HG03565 (cell line): ENCODE results near the gene PRPF19.
"Not testable (repeated sequence)": the region's sequence is repeated elsewhere in the genome, so short reads cannot be mapped to it uniquely, and the experiment has no call there.

Experiments used
- ATAC-seq: cut with Tn5 transposase; IDR thresholded peaks from one replicate; pipeline ENCODE4 v1.9.1; 2021; ENCODE audit warnings: mild to moderate bottlenecking, moderate library complexity; ENCODE audit not compliant: unreplicated experiment

Gene PRPF19

DNA sequence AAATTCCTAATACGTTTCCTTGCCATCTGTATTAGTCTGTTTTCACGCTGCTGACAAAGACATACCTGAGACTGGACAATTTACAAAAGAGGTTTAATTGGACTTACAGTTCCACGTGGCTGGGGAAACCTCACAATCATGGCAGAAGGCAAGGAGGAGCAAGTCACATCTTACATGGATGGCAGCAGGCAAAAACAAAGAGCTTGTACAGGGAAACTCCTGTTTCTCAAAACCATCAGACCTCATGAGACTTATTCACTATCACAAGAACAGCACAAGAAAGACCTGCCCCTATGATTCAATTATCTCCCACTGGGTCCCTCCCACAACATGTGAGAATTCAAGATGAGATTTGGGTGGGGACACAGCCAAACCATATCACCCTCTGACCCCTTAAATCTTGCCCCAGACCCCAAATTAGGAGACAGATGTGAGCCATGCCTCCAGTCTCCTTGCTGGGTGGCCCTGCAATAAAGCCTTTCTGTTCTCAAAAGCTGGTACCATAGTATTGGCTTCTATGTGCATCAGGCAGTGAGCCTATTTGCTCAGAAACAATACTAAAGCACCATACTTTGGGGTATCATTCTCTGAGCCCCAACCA, 3.4 kb upstream of the PRPF19 start:
- ATAC-seq = not testable (repeated sequence)

DNA sequence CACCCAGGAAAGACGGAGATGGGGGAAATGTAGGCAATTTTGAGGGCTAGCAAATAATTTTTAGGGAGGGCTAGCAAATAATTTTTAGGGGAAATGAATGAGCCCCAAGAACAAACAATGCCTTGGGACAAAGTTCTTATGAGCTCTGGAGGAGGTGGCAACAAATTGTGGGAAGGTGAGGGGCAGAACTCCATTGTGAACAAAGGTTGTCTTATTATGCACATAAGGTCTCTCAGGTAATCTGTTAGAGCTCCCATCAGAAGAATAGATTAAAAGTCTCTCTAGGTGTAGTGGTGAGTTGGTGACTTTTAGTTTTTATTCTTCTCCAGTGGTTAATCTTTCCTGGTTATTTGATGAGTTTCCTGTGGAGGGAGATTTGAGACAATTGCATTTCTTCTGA, 2.4 kb upstream of the PRPF19 start:
- ATAC-seq = no peak

DNA sequence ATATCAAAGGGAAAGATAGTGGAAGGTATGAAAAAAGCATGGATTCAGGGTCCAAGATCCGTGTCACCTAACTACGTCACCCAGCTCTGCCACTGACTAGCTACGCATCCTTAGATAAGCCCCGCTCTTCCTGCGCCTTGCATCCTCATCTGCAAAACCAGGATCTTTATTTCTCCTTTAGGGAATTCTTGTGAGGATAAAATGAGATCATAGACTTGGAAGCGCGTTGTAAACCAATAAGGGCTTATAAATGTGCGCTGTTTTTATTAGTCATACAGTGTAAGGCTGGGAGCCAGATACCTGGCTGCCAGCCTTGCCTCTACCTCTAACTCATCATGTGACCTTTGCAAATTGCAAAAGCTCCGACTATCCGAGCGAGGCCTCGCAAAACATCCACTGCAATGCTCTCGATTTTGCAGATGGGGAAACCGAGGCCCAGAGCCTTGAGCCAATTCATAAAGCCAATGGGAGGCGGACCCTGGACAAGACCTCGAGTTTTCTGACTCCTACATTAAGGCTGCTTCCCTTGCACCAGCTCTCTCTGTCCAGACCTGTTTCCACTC, 753 bp downstream of the PRPF19 start:
- no peak for ATAC-seq

DNA sequence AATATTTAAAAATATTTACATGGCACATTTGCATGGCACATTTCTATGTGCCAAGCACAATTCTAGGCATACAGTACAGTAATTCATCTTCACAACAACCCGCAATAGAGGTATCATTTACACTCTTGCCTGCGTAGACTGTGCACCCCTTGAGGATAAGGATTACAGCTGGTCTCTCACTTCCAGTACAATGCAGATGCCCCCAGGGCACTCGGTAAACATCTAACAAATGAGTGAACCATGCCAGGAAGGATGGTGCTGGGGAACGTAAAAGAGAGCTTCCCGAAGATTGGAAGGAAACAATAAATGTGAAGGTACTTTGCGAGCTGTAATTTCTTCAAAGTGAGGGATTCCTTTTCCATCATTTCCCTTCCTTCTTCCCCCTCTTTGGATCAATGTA, 1.3 kb downstream of the PRPF19 start:
- ATAC-seq = no peak

DNA sequence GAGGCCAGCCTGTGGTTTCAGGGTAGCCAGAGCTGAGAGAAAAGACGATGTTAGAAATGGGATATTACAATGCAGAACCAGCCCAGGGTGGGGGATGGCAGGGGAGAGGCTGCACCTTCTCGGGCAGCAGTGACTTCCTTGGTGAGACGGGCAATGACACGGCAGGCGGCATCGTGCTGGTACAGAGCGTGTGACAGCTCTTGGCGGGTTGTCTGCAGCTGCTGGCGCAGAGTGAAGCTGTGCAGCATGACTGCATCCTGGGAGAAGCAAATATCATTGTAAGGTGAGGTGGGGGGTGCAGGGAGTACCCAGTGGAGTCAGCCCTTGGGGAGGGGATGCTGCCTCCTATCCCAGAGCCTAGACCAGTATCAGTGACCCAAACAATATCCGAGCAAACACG, 3.8 kb downstream of the PRPF19 start:
- no peak for ATAC-seq

DNA sequence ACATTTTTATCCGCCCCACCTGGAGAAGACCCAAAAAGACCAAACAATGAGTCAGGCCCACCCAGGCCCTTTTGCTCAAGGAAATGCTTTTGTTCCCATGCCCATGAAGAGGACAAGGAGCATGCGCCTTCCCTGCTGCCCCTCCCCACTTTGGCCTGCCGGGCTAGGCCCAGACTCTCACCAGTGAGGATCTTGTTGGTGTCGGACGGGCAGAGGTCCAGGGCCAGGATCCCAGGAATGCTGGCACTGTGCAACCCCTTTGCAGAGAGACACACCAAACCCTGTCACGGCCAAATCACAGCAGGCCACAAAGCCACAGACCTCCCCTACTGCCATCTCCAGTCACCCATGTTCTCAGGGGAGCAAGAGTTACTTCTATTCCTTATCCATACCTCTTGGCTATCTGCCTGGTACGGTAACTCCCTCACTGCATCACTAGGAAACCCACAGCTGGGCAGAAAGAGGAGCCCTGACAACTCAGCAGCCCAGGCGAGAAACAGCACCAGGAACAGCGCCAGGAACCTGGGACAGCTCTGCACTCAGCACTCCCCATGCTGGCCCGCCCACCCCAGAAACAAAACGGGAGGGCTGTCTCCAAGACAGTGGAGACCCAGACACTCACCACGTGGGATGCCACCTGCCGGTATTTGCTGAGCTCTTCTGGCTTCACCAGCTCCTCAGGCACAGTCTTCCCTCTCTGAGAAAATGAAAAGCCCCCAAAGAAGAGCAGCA, 5.5 kb downstream of the PRPF19 start:
- no peak for ATAC-seq

DNA sequence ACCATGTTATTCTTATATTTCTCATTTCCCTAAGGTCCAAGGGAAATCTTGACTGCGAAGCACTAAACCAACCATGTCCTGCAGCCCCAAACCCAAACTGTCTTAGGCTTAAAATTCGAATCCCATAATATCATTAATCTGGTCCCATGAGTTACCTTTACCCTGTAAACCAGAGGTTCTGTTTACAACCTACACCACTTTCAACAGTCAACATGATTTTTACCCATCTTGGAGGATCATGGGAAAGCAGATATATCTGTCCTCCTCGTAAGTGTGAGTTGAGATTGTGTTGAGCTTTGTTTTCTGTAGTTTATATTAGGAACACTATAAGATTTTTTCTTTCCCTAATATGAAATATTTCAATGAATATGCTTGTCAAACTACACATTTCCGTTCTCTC, 6.4 kb downstream of the PRPF19 start:
- no peak for ATAC-seq

DNA sequence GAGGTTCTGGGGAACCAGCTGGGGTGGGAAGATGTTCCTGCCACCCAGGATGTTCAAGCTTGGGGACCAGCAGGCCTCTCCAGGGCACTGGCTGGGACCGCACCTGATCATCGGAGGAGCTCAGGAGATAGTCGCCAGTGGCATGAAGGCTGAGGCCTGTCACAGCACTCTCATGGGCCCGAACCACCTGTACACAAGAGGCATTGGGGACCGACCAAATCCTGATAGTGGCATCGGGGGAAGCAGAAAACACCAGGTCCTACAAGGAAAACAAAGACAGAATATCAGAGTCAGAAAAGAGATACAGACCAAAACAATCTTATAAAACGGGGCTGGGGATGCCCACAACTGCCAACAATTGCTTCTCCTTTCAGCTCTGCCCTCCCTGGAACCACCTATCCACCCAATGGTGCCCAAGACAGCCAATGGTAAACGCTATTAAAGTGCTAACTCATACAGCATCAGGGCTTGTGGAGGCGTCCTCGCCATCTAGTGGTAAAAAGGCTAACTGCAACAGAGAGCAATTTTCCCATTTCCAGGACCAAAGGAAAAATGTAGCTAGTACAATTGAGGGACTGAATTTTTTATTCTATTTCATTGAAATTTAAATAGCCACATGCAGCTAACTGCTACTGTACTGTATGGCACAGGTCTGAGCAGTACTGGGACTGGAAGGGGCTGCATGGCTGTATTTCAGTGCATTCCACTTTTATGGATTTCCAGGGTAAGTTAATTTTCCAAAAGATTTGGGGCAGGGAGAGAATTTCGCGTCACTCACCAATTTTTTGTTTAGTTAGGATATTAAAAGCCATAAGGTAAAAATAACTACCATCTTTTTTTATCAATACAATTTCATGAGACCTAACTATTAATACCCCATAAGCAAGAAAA, 7.1 kb downstream of the PRPF19 start:
- no peak for ATAC-seq

DNA sequence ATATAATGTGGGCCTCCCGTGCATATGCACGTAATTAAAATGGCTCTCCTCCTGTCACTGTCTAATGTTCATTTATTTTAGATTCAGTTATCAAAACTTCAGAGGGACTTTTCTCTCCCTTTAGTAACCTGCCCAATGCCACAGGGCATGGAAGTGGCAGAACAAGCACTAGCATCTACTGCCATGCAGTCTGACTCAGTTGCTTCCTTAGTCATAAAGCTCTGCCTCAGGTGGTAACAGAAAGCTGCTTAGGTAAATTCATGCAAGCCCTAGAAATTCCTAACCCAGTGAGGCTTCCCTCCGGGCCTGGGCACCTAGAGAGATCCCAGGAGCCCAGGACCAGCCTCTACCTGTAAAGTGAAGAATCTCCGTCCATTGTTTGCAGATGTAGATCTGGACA, 8.9 kb downstream of the PRPF19 start:
- no peak for ATAC-seq

DNA sequence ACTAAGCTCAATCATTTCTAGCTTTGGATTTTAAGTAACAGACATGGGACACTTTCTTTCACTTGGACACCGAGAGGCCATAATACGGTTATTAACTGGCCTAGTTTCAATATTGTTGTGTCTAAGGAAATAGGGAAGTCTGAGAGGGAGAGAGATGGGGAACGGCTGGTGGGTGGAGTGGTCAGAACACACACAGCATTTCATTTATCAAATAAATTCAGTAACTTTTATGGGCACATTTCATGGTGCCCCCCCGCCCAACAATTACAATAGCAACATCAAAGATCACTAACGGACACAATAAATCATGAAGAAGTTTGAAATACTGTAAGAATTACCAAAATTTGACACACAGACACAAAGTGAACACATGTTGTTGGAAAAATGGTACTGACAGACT, 10.7 kb downstream of the PRPF19 start:
- no peak for ATAC-seq

DNA sequence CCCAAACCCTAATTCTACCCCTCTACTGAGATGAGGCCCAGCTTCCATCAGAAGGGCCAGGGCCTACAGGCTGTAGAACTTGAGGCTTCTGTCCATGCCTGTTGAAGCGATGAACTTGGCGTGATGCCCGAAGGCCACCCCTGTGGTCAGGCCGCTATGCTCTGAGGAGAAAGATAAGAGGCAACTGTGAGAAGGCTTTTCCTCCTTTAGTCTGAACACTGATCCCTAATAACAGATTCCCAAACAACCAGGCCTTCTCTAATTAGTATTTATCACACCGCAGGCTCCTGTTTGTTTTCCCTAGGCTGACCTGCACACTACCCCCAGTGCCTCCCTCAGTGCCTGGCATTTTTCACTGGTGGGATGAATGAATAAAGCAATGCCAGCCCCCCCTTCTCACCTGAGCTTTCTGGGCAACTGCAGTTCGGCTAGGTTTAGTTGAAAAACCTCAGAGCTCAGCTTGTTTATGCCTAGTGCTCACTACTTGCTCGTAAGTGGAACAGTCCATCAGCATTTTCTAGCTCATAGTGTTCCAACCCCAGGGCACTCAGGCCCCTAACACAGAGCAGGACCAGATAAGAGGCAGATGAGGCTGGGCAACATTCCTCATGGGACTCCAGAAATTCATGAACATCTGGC, 15.2 kb downstream of the PRPF19 start:
- no peak for ATAC-seq

DNA sequence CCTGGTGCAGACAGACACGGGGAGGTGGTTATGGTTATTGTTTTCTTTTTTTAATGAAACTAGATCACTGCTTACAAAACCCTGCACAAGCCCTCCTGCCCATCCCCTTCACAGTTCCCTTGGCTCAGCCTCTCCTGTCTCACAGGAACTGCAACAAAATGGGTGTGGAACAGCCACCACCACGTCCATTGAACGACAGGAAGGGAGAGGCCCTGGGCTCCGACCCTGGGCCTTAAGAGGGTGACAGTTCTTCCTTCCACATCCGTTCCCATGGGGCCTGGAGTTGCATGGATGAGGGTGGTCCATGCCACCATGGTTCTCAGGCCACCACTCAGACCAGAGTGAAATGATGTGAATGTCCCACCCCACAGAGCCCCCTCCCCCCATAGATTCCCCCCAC, 15.7 kb downstream of the PRPF19 start:
- ATAC-seq = no peak

DNA sequence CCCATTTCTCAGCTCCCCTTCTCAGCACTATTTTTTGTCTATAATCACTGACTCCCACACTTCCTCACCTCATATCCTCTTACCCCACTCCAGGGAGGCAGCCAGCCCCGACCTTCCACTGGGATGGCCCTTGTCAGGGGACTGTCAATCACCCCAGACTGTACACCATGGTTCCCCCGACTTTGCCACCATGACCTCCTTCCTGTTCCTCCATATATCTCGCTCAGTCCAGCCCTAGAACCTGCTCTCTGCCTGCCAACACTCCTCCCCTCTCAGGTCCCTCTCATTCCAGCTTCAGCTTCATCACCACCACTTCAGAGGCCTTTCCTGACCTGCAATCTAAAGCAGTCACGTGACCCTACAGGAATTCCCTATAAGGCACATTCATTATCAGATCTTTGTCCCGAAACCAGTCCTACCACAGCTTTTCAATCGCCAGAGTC, 16.5 kb downstream of the PRPF19 start:
- no peak for ATAC-seq

DNA sequence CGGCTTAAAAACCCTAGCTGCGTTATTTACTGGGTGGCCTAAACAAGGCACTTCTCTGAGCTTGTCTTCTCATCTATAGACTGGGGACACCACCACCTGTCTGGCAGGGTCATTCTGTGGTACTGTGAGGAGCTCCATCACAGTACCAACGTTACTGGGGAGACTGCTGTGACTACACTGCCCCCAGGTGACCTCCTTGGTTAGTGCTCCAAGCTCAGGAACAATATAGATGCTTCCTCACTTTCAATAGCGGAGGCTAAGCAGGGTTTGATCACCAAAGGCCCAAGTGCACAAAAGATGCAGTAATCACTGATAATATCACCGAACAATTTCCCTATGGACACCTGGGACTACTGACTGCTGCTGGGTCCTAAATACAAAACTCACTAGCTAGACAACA, 18.8 kb downstream of the PRPF19 start:
- ATAC-seq = no peak

DNA sequence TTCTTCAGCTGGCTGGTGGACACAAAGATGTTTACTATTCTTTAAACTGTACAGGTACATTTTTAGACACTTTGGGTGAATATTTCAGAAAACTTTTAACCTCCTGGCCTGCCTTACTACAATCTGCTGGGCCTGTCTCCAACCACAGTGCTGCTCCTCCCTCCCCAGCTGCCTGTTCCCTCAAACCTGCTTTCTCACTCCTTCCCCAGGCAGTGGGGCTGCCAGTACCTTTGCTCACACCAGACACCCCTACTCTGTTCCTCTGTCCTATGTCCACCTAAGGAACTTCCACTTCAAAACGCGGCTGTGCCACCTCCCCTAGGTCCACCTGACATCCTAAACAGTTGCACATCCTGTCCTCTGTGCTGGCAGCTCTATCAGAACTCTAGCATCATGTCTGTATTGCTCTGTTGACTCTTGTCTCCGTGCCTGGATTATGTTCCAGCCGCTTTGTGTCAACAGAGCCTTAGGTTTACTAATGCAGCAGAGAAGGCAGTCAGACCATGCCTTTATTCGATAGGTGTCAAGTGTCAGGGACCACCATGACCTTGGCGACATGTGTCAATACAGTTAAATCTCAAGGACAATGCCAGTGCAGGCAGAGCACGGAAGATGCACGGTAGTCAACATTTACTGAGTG, 25.6 kb downstream of the PRPF19 start:
- ATAC-seq = no peak

DNA sequence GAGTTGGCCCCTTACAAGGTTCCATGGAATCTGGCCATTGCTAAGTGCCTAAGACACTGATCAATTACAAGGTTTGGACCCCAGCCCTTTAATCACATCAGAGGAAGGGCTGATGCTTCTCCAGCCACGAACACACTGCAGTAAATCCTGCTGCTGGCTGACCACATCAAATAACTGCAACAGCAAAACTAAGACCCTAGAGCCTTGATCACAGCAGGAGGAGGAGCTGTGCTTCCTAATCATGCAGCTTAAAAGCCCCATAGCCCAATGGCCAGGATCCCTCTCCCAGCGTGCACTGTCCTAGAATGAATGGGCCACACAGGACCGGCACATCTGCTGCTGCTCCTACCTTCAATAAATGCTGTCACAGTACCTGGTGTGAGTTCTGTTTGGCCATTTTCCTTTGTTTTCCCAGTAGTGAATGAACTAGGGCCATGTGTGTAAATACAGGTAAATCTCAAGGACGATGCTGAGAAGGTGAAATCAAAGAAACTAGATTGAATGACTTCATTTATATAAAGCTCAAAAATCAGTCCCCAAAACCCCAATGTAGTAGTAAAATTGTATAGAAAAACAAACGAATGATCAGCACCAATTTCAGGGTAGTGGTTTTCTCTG, 26.3 kb downstream of the PRPF19 start:
- ATAC-seq = no peak

DNA sequence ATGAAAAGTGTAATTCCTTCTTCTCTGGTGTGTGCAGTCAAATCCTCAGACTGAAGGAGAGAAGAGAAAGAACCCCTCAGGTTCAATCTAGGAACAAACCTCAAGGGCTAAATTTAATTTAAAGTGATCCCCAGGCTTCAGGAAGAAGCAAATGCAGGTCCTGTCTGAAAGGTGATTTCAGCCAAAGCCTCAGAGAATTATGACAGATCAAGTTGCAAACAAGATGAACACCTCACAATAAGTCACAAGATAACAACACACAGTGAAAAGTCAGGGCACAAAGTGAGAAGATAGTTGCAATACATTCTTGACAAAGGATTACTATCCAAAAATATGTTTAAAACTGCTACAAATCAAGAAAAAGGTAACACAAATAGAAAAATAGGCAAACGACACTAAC, 27.3 kb downstream of the PRPF19 start:
- ATAC-seq = no peak

DNA sequence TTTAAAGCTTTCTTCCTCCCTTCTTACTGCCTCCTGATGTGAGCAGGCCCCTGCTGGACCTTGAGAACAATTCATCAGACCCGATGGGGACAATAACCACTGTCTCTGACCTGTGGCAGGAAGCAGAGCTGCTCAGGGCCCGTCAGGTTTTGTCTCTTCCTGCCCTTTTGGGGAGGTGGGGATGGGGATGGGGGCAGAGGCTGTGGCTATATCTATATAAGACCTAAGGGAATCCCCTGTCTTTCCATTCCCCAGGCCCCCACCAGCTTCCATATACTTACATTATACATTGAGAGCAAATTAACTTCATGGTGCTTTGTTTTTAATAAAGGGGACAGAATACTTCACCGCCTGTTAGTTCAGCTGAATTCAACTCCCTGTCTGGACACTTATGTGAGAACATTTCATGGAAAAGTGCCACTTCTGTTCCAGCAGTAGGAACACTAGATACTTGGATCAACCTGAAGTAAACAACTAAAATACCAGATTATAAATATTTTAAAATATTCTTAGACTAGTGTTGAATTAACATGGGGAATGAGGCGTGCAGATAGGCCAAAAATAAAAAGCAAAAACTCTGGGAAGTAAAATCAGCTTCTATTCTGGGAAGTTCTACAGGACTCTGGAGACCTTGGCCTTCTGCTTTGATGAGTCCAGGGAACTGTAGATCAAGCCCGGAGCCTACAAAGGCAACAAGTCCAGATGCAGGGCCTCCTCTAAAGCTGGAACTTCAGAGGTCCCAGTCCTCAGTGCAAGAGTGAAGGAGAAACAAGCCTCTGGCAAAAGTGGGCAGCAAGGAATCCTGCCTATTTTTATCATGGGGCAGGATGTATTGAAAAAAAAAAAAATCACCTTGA, 27.9 kb downstream of the PRPF19 start:
- ATAC-seq = no peak

DNA sequence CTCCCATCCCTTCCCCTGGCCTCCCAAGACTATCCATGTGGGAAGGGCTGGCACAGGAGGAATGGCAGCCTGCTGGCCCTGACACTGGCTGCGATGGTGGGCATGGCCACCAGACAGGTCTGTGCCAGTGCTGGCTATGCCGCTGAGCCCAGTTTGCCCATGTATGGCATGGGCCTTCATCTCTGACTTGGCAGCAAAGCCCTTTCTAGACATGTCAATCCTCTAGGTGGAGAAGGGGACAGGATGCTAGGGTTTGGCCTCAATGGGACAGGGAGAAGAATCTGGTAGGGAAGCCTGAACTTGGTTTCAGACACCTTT, 30.3 kb downstream of the PRPF19 start:
- ATAC-seq = no peak
